HG03469 (cell line): ENCODE measurements around the gene SCNN1B.

Experiments used
- ATAC-seq: cut with Tn5 transposase; IDR thresholded peaks from one replicate; pipeline ENCODE4 v1.9.1; 2021; ENCODE audit warnings: mild to moderate bottlenecking, moderate library complexity, moderate number of reproducible peaks; ENCODE audit not compliant: unreplicated experiment

The SCNN1B gene

GRCh38 chr16:23319861-23320615 lies 17.9 kb downstream of the SCNN1B start:
- no peak for ATAC-seq

GRCh38 chr16:23320693-23321092 lies 18.6 kb downstream of the SCNN1B start:
- no peak for ATAC-seq

- ATAC-seq: no peak
Observed at GRCh38 chr16:23321206-23321875, 19.2 kb downstream of the SCNN1B start.

GRCh38 chr16:23323224-23324030 lies 21.3 kb downstream of the SCNN1B start:
- ATAC-seq: no peak

- ATAC-seq: no peak
Observed at GRCh38 chr16:23324727-23325126, 22.6 kb downstream of the SCNN1B start.

- no peak for ATAC-seq
Observed at GRCh38 chr16:23327836-23328235, 25.7 kb downstream of the SCNN1B start.

- no peak for ATAC-seq
Observed at GRCh38 chr16:23330161-23330560, 28.1 kb downstream of the SCNN1B start.

- ATAC-seq: no peak
Observed at GRCh38 chr16:23330583-23331249, 28.6 kb downstream of the SCNN1B start.

- ATAC-seq: no peak
Observed at GRCh38 chr16:23333034-23333579, 31.0 kb downstream of the SCNN1B start.

- no peak for ATAC-seq
Observed at GRCh38 chr16:23333831-23334456, 31.8 kb downstream of the SCNN1B start.

GRCh38 chr16:23334457-23334853 lies 32.4 kb downstream of the SCNN1B start:
- no peak for ATAC-seq

GRCh38 chr16:23334950-23335349 lies 32.8 kb downstream of the SCNN1B start:
- ATAC-seq: no peak

GRCh38 chr16:23337836-23338550 lies 35.9 kb downstream of the SCNN1B start:
- no peak for ATAC-seq

GRCh38 chr16:23339787-23340186 lies 37.7 kb downstream of the SCNN1B start:
- no peak for ATAC-seq

GRCh38 chr16:23342083-23342640 lies 40.1 kb downstream of the SCNN1B start:
- no peak for ATAC-seq

- ATAC-seq: no peak
Observed at GRCh38 chr16:23343643-23344612, 41.8 kb downstream of the SCNN1B start.

GRCh38 chr16:23345237-23345636 lies 43.1 kb downstream of the SCNN1B start:
- ATAC-seq: no peak
